Measurements from ENCODE around the gene PLCB4. TPM values are rescaled to one million over a fixed set of nuclear protein-coding genes. Genes with fewer than 3 reads are reported as not detected.

Gene PLCB4
- polyA plus RNA-seq, 3 donors = not detected

DNA sequence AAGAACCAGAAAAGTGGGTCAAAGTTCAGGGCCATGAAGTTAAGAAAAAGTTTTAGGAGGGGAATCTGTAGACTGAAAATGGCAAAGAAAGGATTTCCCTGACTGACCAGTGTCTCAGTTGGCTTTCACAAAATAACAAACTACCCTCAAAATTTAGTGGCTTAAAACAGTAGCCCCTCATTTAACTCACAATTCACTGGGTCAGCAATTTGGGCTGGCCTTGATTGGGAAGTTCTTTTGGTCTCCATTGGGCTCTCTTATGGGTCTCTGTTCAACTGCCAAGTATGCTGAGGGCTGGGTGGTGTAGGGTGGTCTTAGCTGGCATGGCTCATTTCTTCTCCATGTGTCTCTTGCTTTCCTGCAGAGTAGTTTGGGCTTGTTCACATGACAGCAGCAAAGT is 161.5 kb downstream of the PLCB4 start:
- no peaks in the 10 kb centered on the region for H3K36me3 Mint-ChIP-seq
- H3K4me3 Mint-ChIP-seq = no peak overlapping the region
- DNase-seq = no peak
- Histone ChIP-seq H3K4me2 (replicated peaks; ENCODE audit: extremely low read depth, low read length, poor library complexity, severe bottlenecking) (no peak overlapping the region), H3K4me1 (ENCODE audit: control insufficient read depth in 1 of 2, insufficient read depth in 2 of 2, low read length in 2 of 2) (peaks cover 0 to under 1% of the 10 kb centered on the region in 2 donors), H3K4me3 (replicated peaks in 1 of 3; ENCODE audit: low read depth in 2 of 3, low read length in 3 of 3) (no peak overlapping the region), H2AFZ (ENCODE audit: insufficient read depth, low read depth, low read length, poor library complexity, severe bottlenecking) (no peak overlapping the region), H3K36me3 (replicated peaks in 1 of 2; ENCODE audit: control insufficient read depth in 1 of 2, insufficient read depth in 2 of 2, low read length in 2 of 2) (no peaks in the 10 kb centered on the region), H3K27me3 (ENCODE audit: control insufficient read depth in 2 of 2, insufficient read depth in 2 of 2, low read length in 2 of 2) (no peaks in the 10 kb centered on the region), H3K27ac (ENCODE audit: low read depth in 1 of 2, low read length in 2 of 2) (no peak overlapping the region), H4K20me1 (ENCODE audit: insufficient read depth, low read length) (no peaks in the 10 kb centered on the region), H3K9ac (ENCODE audit: insufficient read depth, low read length, poor library complexity, severe bottlenecking) (no peak overlapping the region), H3K9me3 (replicated peaks in 1 of 2; ENCODE audit: control insufficient read depth in 1 of 2, insufficient read depth in 1 of 2, low read length in 2 of 2) (no peaks in the 10 kb centered on the region), H3K79me2 (ENCODE audit: insufficient read depth, low read length) (no peaks in the 10 kb centered on the region)
- peaks cover 2% of the 10 kb centered on the region for H3K4me1 Mint-ChIP-seq
- intact Hi-C loops (cut with micrococcal nuclease) = no loop called here
- H3K27me3 Mint-ChIP-seq (ENCODE audit: low read depth in 3 of 3) = peaks cover 0 to 1% (median 0%) of the 10 kb centered on the region in 3 donors
- TF ChIP-seq, protein P1, sequence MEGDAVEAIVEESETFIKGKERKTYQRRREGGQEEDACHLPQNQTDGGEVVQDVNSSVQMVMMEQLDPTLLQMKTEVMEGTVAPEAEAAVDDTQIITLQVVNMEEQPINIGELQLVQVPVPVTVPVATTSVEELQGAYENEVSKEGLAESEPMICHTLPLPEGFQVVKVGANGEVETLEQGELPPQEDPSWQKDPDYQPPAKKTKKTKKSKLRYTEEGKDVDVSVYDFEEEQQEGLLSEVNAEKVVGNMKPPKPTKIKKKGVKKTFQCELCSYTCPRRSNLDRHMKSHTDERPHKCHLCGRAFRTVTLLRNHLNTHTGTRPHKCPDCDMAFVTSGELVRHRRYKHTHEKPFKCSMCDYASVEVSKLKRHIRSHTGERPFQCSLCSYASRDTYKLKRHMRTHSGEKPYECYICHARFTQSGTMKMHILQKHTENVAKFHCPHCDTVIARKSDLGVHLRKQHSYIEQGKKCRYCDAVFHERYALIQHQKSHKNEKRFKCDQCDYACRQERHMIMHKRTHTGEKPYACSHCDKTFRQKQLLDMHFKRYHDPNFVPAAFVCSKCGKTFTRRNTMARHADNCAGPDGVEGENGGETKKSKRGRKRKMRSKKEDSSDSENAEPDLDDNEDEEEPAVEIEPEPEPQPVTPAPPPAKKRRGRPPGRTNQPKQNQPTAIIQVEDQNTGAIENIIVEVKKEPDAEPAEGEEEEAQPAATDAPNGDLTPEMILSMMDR (IDR thresholded peaks at IDR 0.05) = no peak
- H3K9me3 Mint-ChIP-seq = no peaks in the 10 kb centered on the region
- H3K27ac Mint-ChIP-seq = no peak overlapping the region

DNA sequence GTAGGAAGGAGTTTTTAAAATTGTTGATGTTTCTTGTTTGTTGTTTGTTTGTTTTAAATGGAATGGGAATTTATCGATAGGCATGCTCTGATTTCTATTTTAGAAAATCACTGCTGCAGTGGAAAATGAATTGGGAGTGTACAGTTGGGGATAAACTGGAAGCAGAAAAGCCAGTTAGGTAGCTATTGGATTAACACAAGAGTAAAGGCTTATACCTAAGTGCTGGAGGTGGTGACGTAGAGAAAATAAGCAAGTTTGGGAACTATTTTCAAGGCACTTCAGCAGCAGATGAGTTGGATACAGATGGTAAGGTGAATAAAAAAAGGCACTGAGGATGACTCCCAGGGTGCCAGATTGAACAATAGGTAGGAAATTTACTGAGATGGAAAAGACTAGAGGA is 164.9 kb downstream of the PLCB4 start:
- Histone ChIP-seq H2AFZ (ENCODE audit: insufficient read depth, low read depth, low read length, poor library complexity, severe bottlenecking) (no peak overlapping the region), H4K20me1 (ENCODE audit: insufficient read depth, low read length) (no peaks in the 10 kb centered on the region), H3K9ac (ENCODE audit: insufficient read depth, low read length, poor library complexity, severe bottlenecking) (no peak overlapping the region), H3K4me3 (replicated peaks in 1 of 3; ENCODE audit: low read depth in 2 of 3, low read length in 3 of 3) (no peak overlapping the region), H3K4me2 (replicated peaks; ENCODE audit: extremely low read depth, low read length, poor library complexity, severe bottlenecking) (no peak overlapping the region), H3K27ac (ENCODE audit: low read depth in 1 of 2, low read length in 2 of 2) (no peak overlapping the region), H3K79me2 (ENCODE audit: insufficient read depth, low read length) (no peaks in the 10 kb centered on the region), H3K36me3 (replicated peaks in 1 of 2; ENCODE audit: control insufficient read depth in 1 of 2, insufficient read depth in 2 of 2, low read length in 2 of 2) (no peaks in the 10 kb centered on the region), H3K27me3 (ENCODE audit: control insufficient read depth in 2 of 2, insufficient read depth in 2 of 2, low read length in 2 of 2) (no peaks in the 10 kb centered on the region), H3K9me3 (replicated peaks in 1 of 2; ENCODE audit: control insufficient read depth in 1 of 2, insufficient read depth in 1 of 2, low read length in 2 of 2) (no peaks in the 10 kb centered on the region), H3K4me1 (ENCODE audit: control insufficient read depth in 1 of 2, insufficient read depth in 2 of 2, low read length in 2 of 2) (peaks cover 0 to 3% of the 10 kb centered on the region in 2 donors)
- intact Hi-C loops (cut with micrococcal nuclease) = no loop called here
- Mint-ChIP-seq H3K27me3 (ENCODE audit: low read depth in 3 of 3) (peaks cover 0 to 1% (median 0%) of the 10 kb centered on the region in 3 donors), H3K9me3 (no peaks in the 10 kb centered on the region), H3K36me3 (no peaks in the 10 kb centered on the region), H3K27ac (no peak overlapping the region), H3K4me3 (no peak overlapping the region), H3K4me1 (peaks cover 5% of the 10 kb centered on the region)
- TF ChIP-seq, protein P1 (IDR thresholded peaks at IDR 0.05) = no peak
- DNase-seq = no peak
- WGBS (ENCODE audit: insufficient coverage) = 100% methylated on average over 2 of the region's 2 CpGs

Data from CD14-positive monocyte (primary cell).